Right lobe of liver (tissue), 4 donors: Measurements from ENCODE around the gene RORC.

ENCODE experiments used
- POLR2A ChIP-seq: fragments of 450-650 bp; IDR thresholded peaks from one replicate; pipeline ENCODE4 v1.6.1; 2017; ENCODE audit warnings: antibody characterized with exemption, mild to moderate bottlenecking
- TF ChIP-seq, protein P1 (sequence below), 4 donors: fragments of 200-600 bp in 3 of 4; fragments of 450-650 bp in 1 of 4; IDR thresholded peaks; one replicate each; pipeline versions ENCODE4 v1.5.1 to v1.8.0; 2016 to 2022; ENCODE audit warnings: antibody characterized with exemption in 4 of 4, mild to moderate bottlenecking in 2 of 4
- donor health status: DM: no; HTN: no; CAD: no.
- donor health status: DM: no; HTN: no; CAD: no.
- donor health status: DM: no; HTN: yes; CAD: no.

DNA sequence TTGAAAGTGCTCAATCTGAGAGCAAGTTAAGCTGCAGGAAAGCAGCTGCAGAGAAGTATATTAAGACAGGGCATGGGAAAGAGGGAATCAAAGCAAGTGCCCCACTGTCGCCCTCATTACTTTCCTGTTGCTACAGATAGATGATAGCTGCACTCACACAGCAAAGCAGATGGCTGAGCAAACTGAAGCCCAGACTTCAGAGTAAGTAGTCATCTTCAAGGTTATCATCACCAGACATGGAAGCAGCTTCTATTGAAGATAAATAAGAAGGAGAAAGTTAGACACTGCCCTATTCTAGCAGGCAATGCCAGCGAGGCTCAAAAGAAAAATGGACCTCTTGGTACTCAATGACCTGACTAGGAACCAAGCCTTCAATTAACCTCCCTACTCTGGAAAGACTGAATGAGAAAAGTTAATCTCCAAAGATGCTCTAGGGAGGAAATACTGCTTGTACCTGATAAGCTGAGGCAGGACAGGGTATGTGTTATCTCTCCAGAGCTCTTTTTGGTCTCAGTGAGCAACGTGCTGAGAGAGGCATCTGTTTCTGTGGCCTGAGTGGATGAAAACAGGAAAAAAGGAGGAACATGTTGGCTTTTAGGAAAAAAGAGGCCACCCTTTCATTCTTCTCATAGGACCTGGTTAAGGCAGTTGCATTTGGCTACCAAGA is 57.2 kb downstream of the RORC start:
- TF ChIP-seq, protein P1, sequence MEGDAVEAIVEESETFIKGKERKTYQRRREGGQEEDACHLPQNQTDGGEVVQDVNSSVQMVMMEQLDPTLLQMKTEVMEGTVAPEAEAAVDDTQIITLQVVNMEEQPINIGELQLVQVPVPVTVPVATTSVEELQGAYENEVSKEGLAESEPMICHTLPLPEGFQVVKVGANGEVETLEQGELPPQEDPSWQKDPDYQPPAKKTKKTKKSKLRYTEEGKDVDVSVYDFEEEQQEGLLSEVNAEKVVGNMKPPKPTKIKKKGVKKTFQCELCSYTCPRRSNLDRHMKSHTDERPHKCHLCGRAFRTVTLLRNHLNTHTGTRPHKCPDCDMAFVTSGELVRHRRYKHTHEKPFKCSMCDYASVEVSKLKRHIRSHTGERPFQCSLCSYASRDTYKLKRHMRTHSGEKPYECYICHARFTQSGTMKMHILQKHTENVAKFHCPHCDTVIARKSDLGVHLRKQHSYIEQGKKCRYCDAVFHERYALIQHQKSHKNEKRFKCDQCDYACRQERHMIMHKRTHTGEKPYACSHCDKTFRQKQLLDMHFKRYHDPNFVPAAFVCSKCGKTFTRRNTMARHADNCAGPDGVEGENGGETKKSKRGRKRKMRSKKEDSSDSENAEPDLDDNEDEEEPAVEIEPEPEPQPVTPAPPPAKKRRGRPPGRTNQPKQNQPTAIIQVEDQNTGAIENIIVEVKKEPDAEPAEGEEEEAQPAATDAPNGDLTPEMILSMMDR (IDR thresholded peaks at IDR 0.05): no peak
- no peak for TF ChIP-seq POLR2A
